Measurements from ENCODE around the gene KYNU.

KYNU gene

DNA sequence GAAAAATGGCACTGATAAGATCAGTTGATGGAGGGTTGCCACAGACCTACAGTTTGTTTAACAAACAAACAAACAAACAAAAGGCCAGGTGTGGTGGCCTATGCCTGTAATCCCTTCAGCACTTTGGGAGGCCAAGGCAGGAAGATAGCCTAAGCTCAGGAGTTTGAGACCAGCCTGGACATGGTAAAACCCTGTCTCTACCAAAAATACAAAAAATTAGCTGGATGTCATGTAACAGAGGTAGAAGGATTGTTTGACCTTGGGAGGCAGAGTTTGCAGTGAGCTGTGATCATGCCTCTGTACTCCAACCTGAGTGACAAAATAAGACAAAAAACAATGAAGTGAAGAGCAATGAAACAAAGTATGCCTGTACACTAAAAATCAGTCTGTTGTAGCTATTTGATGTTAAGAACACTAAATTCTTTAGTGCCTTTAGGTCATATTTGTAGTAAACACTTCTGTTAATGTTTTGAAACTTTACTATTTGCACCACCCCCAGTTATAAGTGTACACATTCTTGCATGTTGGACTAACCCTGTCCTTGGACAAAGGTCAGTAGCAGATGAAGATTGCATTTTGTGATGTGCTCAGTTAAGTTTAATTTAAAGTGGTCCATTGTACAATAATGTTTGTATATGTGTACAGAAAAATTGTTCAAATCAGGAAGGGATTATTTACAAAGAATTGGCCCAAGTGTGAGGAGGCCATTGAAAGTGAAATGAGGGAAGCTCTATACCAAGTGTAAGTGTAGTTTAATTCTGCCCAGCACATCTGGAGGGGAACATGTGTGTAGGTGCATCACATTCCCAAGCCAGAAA, 73.9 kb downstream of the KYNU start:
- POLR2A ChIA-PET (ENCODE audit: low non-redundant PET): no interaction called here
- no peak overlapping the region for H3K27ac ChIP-seq
- no peak for DNase-seq (ENCODE audit: low spot score)
- CTCF ChIA-PET: no interaction called here
- TF ChIP-seq, protein P1, sequence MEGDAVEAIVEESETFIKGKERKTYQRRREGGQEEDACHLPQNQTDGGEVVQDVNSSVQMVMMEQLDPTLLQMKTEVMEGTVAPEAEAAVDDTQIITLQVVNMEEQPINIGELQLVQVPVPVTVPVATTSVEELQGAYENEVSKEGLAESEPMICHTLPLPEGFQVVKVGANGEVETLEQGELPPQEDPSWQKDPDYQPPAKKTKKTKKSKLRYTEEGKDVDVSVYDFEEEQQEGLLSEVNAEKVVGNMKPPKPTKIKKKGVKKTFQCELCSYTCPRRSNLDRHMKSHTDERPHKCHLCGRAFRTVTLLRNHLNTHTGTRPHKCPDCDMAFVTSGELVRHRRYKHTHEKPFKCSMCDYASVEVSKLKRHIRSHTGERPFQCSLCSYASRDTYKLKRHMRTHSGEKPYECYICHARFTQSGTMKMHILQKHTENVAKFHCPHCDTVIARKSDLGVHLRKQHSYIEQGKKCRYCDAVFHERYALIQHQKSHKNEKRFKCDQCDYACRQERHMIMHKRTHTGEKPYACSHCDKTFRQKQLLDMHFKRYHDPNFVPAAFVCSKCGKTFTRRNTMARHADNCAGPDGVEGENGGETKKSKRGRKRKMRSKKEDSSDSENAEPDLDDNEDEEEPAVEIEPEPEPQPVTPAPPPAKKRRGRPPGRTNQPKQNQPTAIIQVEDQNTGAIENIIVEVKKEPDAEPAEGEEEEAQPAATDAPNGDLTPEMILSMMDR (conservative IDR thresholded peaks at IDR 0.05; ENCODE audit: low read depth): no peak

GRCh38 chr2:142952018-142952417, 74.6 kb downstream of the KYNU start:
- CTCF ChIA-PET: no interaction called here
- POLR2A ChIA-PET (ENCODE audit: low non-redundant PET): no interaction called here
- TF ChIP-seq, protein P1 (conservative IDR thresholded peaks at IDR 0.05; ENCODE audit: low read depth): no peak
- H3K27ac ChIP-seq: no peak overlapping the region
- DNase-seq (ENCODE audit: low spot score): no peak

- ChIA-PET CTCF (interaction anchor here (0.7 kb wide), 1 partner anchor 13 kb away, joined by 3 read pairs; no protein-coding TSS in a partner anchor), POLR2A (ENCODE audit: low non-redundant PET) (no interaction called here)
- DNase-seq (ENCODE audit: low spot score): no peak
- TF ChIP-seq, protein P1 (conservative IDR thresholded peaks at IDR 0.05; ENCODE audit: low read depth): no peak
- no peak overlapping the region for H3K27ac ChIP-seq
Observed at GRCh38 chr2:142952793-142953494, 75.5 kb downstream of the KYNU start.

DNA sequence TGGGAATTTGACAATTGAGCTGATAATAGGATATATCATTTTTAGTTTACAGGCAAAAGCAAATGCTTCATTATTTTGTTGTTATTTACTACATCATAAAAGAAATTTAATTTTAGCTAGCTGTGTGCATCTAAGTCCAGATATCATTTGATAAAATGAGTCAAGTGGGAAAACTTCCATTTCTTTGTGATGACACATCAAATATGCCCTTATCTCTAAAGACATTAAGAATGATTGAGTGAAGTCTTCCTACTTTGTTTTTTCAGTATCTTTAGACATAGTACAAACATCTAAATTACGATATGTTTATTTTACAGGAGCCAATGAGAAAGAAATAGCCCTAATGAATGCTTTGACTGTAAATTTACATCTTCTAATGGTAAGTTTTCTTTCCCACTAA, 77.0 kb downstream of the KYNU start:
- ChIA-PET POLR2A (ENCODE audit: low non-redundant PET) (no interaction called here), CTCF (no interaction called here)
- no peak for DNase-seq (ENCODE audit: low spot score)
- TF ChIP-seq, protein P1 (conservative IDR thresholded peaks at IDR 0.05; ENCODE audit: low read depth): no peak
- H3K27ac ChIP-seq: no peak overlapping the region

GRCh38 chr2:142957144-142957543, 79.7 kb downstream of the KYNU start:
- CTCF ChIA-PET: no interaction called here
- no peak for DNase-seq (ENCODE audit: low spot score)
- TF ChIP-seq, protein P1 (conservative IDR thresholded peaks at IDR 0.05; ENCODE audit: low read depth): no peak
- no peak overlapping the region for H3K27ac ChIP-seq
- POLR2A ChIA-PET (ENCODE audit: low non-redundant PET): no interaction called here

GRCh38 chr2:142961202-142961601, 83.7 kb downstream of the KYNU start:
- TF ChIP-seq, protein P1 (conservative IDR thresholded peaks at IDR 0.05; ENCODE audit: low read depth): no peak
- ChIA-PET POLR2A (ENCODE audit: low non-redundant PET) (no interaction called here), CTCF (no interaction called here)
- H3K27ac ChIP-seq: no peak overlapping the region
- no peak for DNase-seq (ENCODE audit: low spot score)

Data from RWPE1 (cell line).